Mesenchymal stem cell (in vitro differentiated cells and primary cell): Measurements from ENCODE around the gene ACTR2.

Experiments used
- DNase-seq: peaks from one replicate; pipeline ENCODE4 v3.0.0-alpha.2; 2013
- H2AFZ ChIP-seq: one replicate; pipeline ENCODE4 v1.6.1; 2013; ENCODE audit warnings: low read depth, mild to moderate bottlenecking, control low read depth, inconsistent platforms, low read length, moderate library complexity
- H2AK5ac ChIP-seq: 2 replicates; pipeline ENCODE4 v1.6.1; 2013; ENCODE audit warnings: low read length, moderate library complexity, mild to moderate bottlenecking, inconsistent platforms; ENCODE audit not compliant: severe bottlenecking
- H2BK120ac ChIP-seq: one replicate; pipeline ENCODE4 v1.6.1; 2013; ENCODE audit warnings: low read depth, mild to moderate bottlenecking, inconsistent platforms, low read length, moderate library complexity
- H2BK12ac ChIP-seq, 2 experiments: one replicate each; pipeline ENCODE4 v1.6.1; 2013; ENCODE audit warnings: inconsistent platforms in 2 of 2, low read length in 2 of 2, mild to moderate bottlenecking in 2 of 2, moderate library complexity in 2 of 2, control low read depth in 1 of 2
- H2BK15ac ChIP-seq: one replicate; pipeline ENCODE4 v1.6.1; 2013; ENCODE audit warnings: mild to moderate bottlenecking, low read depth, inconsistent platforms; ENCODE audit not compliant: poor library complexity, severe bottlenecking
- H2BK5ac ChIP-seq: 2 replicates; pipeline ENCODE4 v1.6.1; 2013; ENCODE audit warnings: low read depth, mild to moderate bottlenecking, low read length, control low read depth, inconsistent platforms; ENCODE audit not compliant: poor library complexity, severe bottlenecking
- H3K14ac ChIP-seq, 2 experiments: one replicate each; pipeline ENCODE4 v1.6.1; 2013; ENCODE audit warnings: inconsistent platforms in 2 of 2, low read length in 2 of 2, control low read depth in 1 of 2, mild to moderate bottlenecking in 1 of 2, moderate library complexity in 1 of 2
- H3K18ac ChIP-seq, 2 experiments: one replicate each; pipeline ENCODE4 v1.6.1; 2013; ENCODE audit warnings: inconsistent platforms in 2 of 2, low read length in 2 of 2, control low read depth in 1 of 2, low read depth in 1 of 2, mild to moderate bottlenecking in 1 of 2
- H3K23ac ChIP-seq, 2 experiments: one replicate each; pipeline ENCODE4 v1.6.1; 2013; ENCODE audit warnings: inconsistent platforms in 2 of 2, low read length in 2 of 2, mild to moderate bottlenecking in 2 of 2, moderate library complexity in 2 of 2, control low read depth in 1 of 2
- H3K27ac ChIP-seq: 2 replicates; pipeline ENCODE4 v1.5.1; 2013; ENCODE audit warnings: mild to moderate bottlenecking, moderate library complexity, low read length, control low read depth, inconsistent platforms; ENCODE audit not compliant: poor library complexity, severe bottlenecking
- H3K27me3 ChIP-seq, 2 experiments: 2 replicates each; pipeline versions ENCODE4 v1.6.1 to v1.7.0; 2013; ENCODE audit warnings: low read length in 2 of 2, mild to moderate bottlenecking in 2 of 2, moderate library complexity in 2 of 2, control low read depth in 1 of 2, inconsistent platforms in 1 of 2; ENCODE audit not compliant: control insufficient read depth in 1 of 2, insufficient read depth in 1 of 2
- H3K36me3 ChIP-seq, 2 experiments: 2 replicates each; pipeline versions ENCODE4 v1.6.1 to v1.7.0; 2013; ENCODE audit warnings: low read length in 2 of 2, control low read depth in 1 of 2, inconsistent platforms in 1 of 2, low read depth in 1 of 2, mild to moderate bottlenecking in 1 of 2; ENCODE audit not compliant: insufficient read depth in 2 of 2, control insufficient read depth in 1 of 2
- H3K4ac ChIP-seq, 2 experiments: one replicate each; pipeline ENCODE4 v1.6.1; 2013; ENCODE audit warnings: inconsistent platforms in 2 of 2, low read length in 2 of 2, mild to moderate bottlenecking in 2 of 2, moderate library complexity in 2 of 2, control low read depth in 1 of 2, low read depth in 1 of 2
- H3K4me1 ChIP-seq: 2 replicates; pipeline ENCODE4 v1.6.1; 2013; ENCODE audit warnings: low read depth, low read length, control low read depth; ENCODE audit not compliant: control insufficient read depth, insufficient read depth
- H3K4me2 ChIP-seq: 2 replicates; pipeline ENCODE4 v1.6.1; 2013; ENCODE audit warnings: low read length, mild to moderate bottlenecking, inconsistent platforms; ENCODE audit not compliant: poor library complexity, severe bottlenecking
- H3K4me3 ChIP-seq, 2 experiments: 2 replicates each; pipeline versions ENCODE4 v1.5.1 to v1.7.0; 2013; ENCODE audit warnings: low read length in 2 of 2, mild to moderate bottlenecking in 2 of 2, control low read depth in 1 of 2, low read depth in 1 of 2; ENCODE audit not compliant: insufficient read depth in 1 of 2
- H3K79me1 ChIP-seq: replicated peaks from 2 replicates; pipeline ENCODE4 v1.6.1; 2013; ENCODE audit warnings: mild to moderate bottlenecking, control low read depth, low read length, inconsistent platforms; ENCODE audit not compliant: poor library complexity, severe bottlenecking
- H3K9ac ChIP-seq: 2 replicates; pipeline ENCODE4 v1.7.0; 2013; ENCODE audit warnings: mild to moderate bottlenecking, low read length, moderate library complexity
- H3K9me3 ChIP-seq: 2 replicates; pipeline ENCODE4 v1.7.0; 2013; ENCODE audit warnings: mild to moderate bottlenecking, low read length; ENCODE audit not compliant: control insufficient read depth
- H4K8ac ChIP-seq: one replicate; pipeline ENCODE4 v1.6.1; 2013; ENCODE audit warnings: inconsistent platforms, mild to moderate bottlenecking, low read length, moderate library complexity
- H4K91ac ChIP-seq: one replicate; pipeline ENCODE4 v1.6.1; 2013; ENCODE audit warnings: mild to moderate bottlenecking, low read length, inconsistent platforms
- WGBS: methylation state at CpG from one replicate; pipeline ENCODE4 v1.1.7; 2013; ENCODE audit warnings: mixed read lengths; 5-methylcytosine and 5-hydroxymethylcytosine counted together

Gene ACTR2

DNA sequence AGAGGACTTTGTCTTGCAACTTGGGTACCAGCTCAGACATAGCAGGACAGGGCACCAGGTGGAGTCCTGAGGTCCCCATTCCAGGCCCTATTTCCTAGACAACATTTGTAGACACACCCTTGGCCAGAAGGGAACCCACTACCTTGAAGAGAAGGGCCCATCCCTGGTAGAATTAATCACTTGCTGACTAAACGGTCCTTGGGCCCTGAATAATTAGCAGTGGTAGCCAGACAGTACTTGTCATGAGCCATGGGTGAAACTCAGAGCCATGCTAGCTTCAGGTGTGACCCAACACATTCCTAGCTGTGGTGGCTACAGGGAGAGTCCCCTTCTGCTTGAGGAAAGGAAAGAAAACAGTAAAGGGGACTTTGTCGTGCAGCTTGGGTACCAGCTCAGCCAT lies 28.5 kb upstream of the ACTR2 start:
- H3K4ac ChIP-seq: no peak overlapping the region
- no peak overlapping the region for H2BK120ac ChIP-seq
- no peak overlapping the region for H2AFZ ChIP-seq
- H3K23ac ChIP-seq: no peak overlapping the region
- H3K27me3 ChIP-seq: no peaks in the 10 kb centered on the region
- H2BK5ac ChIP-seq: no peak overlapping the region
- no peak overlapping the region for H2BK12ac ChIP-seq
- no peak overlapping the region for H4K8ac ChIP-seq
- peaks cover 3% of the 10 kb centered on the region for H3K4me1 ChIP-seq
- no peak overlapping the region for H2BK15ac ChIP-seq
- no peak overlapping the region for H2AK5ac ChIP-seq
- 86% methylated on average over 2 of the region's 2 CpGs for WGBS
- no peak overlapping the region for H4K91ac ChIP-seq
- H3K4me3 ChIP-seq: no peak overlapping the region
- H3K9ac ChIP-seq: no peak overlapping the region
- no peak for DNase-seq
- no peak overlapping the region for H3K14ac ChIP-seq
- H3K79me1 ChIP-seq: no peaks in the 10 kb centered on the region
- no peak overlapping the region for H3K27ac ChIP-seq
- H3K18ac ChIP-seq: no peak overlapping the region
- no peak overlapping the region for H3K4me2 ChIP-seq
- H3K36me3 ChIP-seq: no peaks in the 10 kb centered on the region
- H3K9me3 ChIP-seq: peaks cover 3% of the 10 kb centered on the region

DNA sequence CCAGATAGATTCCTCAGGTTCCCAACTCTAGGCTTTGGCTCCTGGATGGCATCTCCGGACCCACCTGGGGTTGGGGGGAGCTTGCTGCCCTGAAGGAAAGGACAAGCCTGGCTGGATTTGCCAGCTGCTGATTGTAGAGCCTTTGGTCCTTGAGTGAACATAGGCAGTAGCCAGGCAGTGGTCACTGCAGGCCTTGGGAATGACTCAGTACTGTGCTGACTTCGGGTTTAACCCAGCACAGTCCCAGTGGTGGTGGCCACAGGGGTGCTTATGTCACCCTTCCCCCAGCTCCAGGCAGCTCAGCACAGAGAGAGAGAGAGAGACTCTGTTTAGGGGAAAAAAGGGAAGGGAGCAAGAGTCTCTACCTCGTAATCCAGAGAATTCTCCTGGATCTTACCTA lies 27.7 kb upstream of the ACTR2 start:
- no peak overlapping the region for H2BK12ac ChIP-seq
- no peak overlapping the region for H3K9ac ChIP-seq
- no peak overlapping the region for H3K18ac ChIP-seq
- no peak overlapping the region for H2AK5ac ChIP-seq
- H2BK120ac ChIP-seq: no peak overlapping the region
- no peak overlapping the region for H2AFZ ChIP-seq
- H4K91ac ChIP-seq: no peak overlapping the region
- H3K14ac ChIP-seq: no peak overlapping the region
- H2BK5ac ChIP-seq: no peak overlapping the region
- no peak overlapping the region for H3K23ac ChIP-seq
- no peak overlapping the region for H3K4me2 ChIP-seq
- H3K4me1 ChIP-seq: peaks cover 3% of the 10 kb centered on the region
- peak; percentile 49 for DNase-seq
- H3K4me3 ChIP-seq: peak overlapping the region in 1 of 2 experiments; percentile 14
- H4K8ac ChIP-seq: no peak overlapping the region
- no peaks in the 10 kb centered on the region for H3K27me3 ChIP-seq
- no peaks in the 10 kb centered on the region for H3K79me1 ChIP-seq
- H3K27ac ChIP-seq: no peak overlapping the region
- peaks cover 4% of the 10 kb centered on the region for H3K9me3 ChIP-seq
- WGBS: 74% methylated on average over 3 of the region's 3 CpGs
- no peaks in the 10 kb centered on the region for H3K36me3 ChIP-seq
- no peak overlapping the region for H2BK15ac ChIP-seq
- no peak overlapping the region for H3K4ac ChIP-seq

DNA sequence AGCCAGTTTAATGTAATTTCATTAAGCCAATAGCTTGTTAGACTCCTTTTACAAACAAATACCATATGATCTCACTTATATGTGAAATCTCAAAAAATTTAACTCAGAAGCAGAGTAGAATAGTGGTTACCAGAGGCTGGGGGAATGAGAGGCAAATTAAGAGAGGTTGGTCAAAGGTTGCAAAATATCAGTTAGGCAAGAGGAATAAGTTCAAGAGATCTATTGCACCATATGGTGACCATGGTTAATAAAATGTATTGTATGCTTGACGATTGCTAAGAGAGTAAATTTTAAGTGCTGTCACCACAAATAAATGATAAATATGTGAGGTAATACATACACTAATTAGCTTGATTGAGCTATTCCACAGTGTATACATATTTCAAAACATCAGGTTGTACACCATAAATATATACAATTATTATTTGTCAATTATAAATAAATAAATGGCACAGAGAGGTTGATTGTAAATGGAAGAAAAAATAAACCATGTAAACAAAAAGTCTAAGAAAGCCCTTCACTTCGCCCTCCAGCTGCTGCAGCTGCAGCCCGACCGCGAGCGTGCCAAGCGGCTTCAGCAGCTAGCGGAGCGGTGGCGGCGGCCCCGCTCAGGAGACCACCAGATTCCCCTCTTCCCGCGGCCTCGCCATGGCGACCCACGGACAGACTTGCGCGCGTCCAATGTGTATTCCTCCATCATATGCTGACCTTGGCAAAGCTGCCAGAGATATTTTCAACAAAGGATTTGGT lies 23.0 kb upstream of the ACTR2 start:
- H3K4me3 ChIP-seq: no peak overlapping the region
- no peaks in the 10 kb centered on the region for H3K36me3 ChIP-seq
- no peak overlapping the region for H2BK15ac ChIP-seq
- no peaks in the 10 kb centered on the region for H3K79me1 ChIP-seq
- no peaks in the 10 kb centered on the region for H3K27me3 ChIP-seq
- H3K4me2 ChIP-seq: no peak overlapping the region
- H3K18ac ChIP-seq: no peak overlapping the region
- H3K27ac ChIP-seq: no peak overlapping the region
- no peak overlapping the region for H3K4ac ChIP-seq
- no peak overlapping the region for H4K91ac ChIP-seq
- 96% methylated on average over 19 of the region's 20 CpGs for WGBS
- H3K14ac ChIP-seq: no peak overlapping the region
- no peak overlapping the region for H2AK5ac ChIP-seq
- H4K8ac ChIP-seq: no peak overlapping the region
- H3K9ac ChIP-seq: no peak overlapping the region
- peaks cover 4% of the 10 kb centered on the region for H3K9me3 ChIP-seq
- no peak for DNase-seq
- H2AFZ ChIP-seq: no peak overlapping the region
- peaks cover 3% of the 10 kb centered on the region for H3K4me1 ChIP-seq
- H3K23ac ChIP-seq: no peak overlapping the region
- H2BK12ac ChIP-seq: no peak overlapping the region
- no peak overlapping the region for H2BK120ac ChIP-seq
- H2BK5ac ChIP-seq: no peak overlapping the region

DNA sequence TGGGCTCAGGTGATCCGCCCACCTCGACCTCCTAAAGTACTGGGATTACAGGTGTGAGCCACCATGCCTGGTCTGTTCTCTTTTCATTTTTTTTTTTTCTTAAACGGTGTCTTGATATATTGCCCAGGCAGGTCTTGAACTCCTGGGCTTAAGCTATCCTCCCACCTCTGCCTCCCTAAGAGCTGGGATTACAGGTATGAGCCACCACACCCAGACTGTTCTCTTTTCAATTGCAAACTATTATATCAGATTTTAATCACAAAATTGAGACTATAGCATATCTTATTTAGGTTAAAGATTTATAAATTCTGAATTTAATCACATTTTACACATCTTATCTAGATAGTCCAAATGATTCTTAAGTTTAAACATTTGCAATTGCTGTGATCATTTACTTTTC lies 15.5 kb upstream of the ACTR2 start:
- Histone ChIP-seq H2AK5ac (no peak overlapping the region), H3K36me3 (no peaks in the 10 kb centered on the region), H3K9me3 (no peaks in the 10 kb centered on the region), H3K27ac (no peak overlapping the region), H2AFZ (no peak overlapping the region), H3K23ac (no peak overlapping the region), H2BK5ac (no peak overlapping the region), H2BK12ac (no peak overlapping the region), H3K18ac (no peak overlapping the region), H3K4me3 (no peak overlapping the region), H3K27me3 (no peaks in the 10 kb centered on the region), H3K4me1 (no peaks in the 10 kb centered on the region), H2BK15ac (no peak overlapping the region), H4K91ac (no peak overlapping the region), H3K79me1 (no peaks in the 10 kb centered on the region), H3K9ac (no peak overlapping the region), H3K4ac (no peak overlapping the region), H3K14ac (no peak overlapping the region), H2BK120ac (no peak overlapping the region), H4K8ac (no peak overlapping the region), H3K4me2 (no peak overlapping the region)
- 90% methylated on average over 3 of the region's 3 CpGs for WGBS
- DNase-seq: no peak
